GM12878 (cell line): ENCODE results near the gene LAMA2.

Experiments
- EP300 ChIP-seq, 2 experiments: fragments of 150-350 bp in 1 of 2; IDR thresholded peaks; 2 replicates each; pipeline ENCODE4 v1.6.1; 2011 to 2012; ENCODE audit warnings: low read depth in 2 of 2, low read length in 2 of 2, borderline replicate concordance in 1 of 2, improper control_type of control experiment in 1 of 2, inconsistent platforms in 1 of 2; ENCODE audit not compliant: control insufficient read depth in 1 of 2
- MEF2A ChIP-seq: IDR thresholded peaks from 2 replicates; pipeline ENCODE4 v1.6.1; 2011; ENCODE audit warnings: low read depth, mild to moderate bottlenecking, low read length, moderate library complexity; ENCODE audit not compliant: insufficient read depth
- POLR2AphosphoS2 ChIP-seq: IDR thresholded peaks from 2 replicates; pipeline ENCODE4 v1.6.1; 2011; ENCODE audit warnings: low read depth, mild to moderate bottlenecking, low read length, improper control_type of control experiment, moderate library complexity
- POLR2AphosphoS5 ChIP-seq: IDR thresholded peaks from 2 replicates; pipeline ENCODE4 v1.6.1; 2011; ENCODE audit warnings: mild to moderate bottlenecking, low read length, inconsistent platforms
- ZNF274 ChIP-seq: IDR thresholded peaks from one replicate; pipeline ENCODE4 v1.8.0; 2011; ENCODE audit not compliant: insufficient read length, insufficient read depth
- TF ChIP-seq, protein P1 (sequence below), 3 experiments: IDR thresholded peaks in 2 of 3; conservative IDR thresholded peaks in 1 of 3; 2 replicates each; pipeline ENCODE4 v1.5.1; 2011; ENCODE audit warnings: low read depth in 3 of 3, low read length in 3 of 3, mild to moderate bottlenecking in 3 of 3, control low read depth in 2 of 3, moderate library complexity in 2 of 3, inconsistent platforms in 1 of 3, mixed read lengths in 1 of 3; ENCODE audit not compliant: control insufficient read depth in 2 of 3, insufficient read depth in 1 of 3; ENCODE audit errors: extremely low read depth in 1 of 3

DNA sequence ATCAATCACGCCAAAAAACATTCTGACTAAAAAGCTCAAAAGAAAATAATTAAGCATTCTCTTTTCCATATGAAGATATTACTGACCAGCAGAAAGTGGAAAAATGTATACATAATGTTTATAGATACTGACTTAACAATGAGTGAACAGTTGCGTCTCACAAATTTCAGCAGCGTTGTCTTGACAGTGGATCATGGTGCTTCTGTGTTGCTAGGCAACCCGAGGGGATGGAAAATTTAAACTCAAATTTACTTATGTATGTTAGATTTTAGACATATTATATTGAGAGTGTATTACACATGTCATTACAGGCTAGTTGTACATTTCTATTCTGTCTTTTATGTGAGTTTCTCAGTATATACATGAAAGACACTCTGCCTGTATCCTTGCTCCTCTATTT lies 110.2 kb downstream of the LAMA2 start:
- TF ChIP-seq ZNF274 (no peak), EP300 (IDR thresholded peaks at IDR 0.05; ENCODE audit: borderline replicate concordance in 1 of 2, control insufficient read depth in 1 of 2, low read depth in 2 of 2, low read length in 2 of 2) (no peak), POLR2AphosphoS5 (no peak), POLR2AphosphoS2 (no peak), MEF2A (no peak)
- TF ChIP-seq, protein P1, sequence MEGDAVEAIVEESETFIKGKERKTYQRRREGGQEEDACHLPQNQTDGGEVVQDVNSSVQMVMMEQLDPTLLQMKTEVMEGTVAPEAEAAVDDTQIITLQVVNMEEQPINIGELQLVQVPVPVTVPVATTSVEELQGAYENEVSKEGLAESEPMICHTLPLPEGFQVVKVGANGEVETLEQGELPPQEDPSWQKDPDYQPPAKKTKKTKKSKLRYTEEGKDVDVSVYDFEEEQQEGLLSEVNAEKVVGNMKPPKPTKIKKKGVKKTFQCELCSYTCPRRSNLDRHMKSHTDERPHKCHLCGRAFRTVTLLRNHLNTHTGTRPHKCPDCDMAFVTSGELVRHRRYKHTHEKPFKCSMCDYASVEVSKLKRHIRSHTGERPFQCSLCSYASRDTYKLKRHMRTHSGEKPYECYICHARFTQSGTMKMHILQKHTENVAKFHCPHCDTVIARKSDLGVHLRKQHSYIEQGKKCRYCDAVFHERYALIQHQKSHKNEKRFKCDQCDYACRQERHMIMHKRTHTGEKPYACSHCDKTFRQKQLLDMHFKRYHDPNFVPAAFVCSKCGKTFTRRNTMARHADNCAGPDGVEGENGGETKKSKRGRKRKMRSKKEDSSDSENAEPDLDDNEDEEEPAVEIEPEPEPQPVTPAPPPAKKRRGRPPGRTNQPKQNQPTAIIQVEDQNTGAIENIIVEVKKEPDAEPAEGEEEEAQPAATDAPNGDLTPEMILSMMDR (IDR thresholded peaks at IDR 0.05 in 2 of 3, conservative IDR thresholded peaks at IDR 0.05 in 1 of 3; ENCODE audit: control insufficient read depth in 2 of 3, extremely low read depth in 1 of 3, insufficient read depth in 1 of 3, low read depth in 3 of 3, low read length in 3 of 3): no peak
